DND-41 (cell line): ENCODE results near the gene PAK1.

Experiments used
- ATAC-seq: fragments of 200-7000 bp; cut with Tn5 transposase; 3 replicates; pipeline ENCODE4 v1.9.1; 2021; ENCODE audit warnings: low read depth; ENCODE audit not compliant: insufficient read depth
- DNase-seq: peaks from one replicate; pipeline ENCODE4 v3.0.0-alpha.2; 2020
- H2AFZ ChIP-seq: 2 replicates; pipeline ENCODE4 v1.6.0; 2012; ENCODE audit warnings: low read depth, low read length
- H3K27ac ChIP-seq: 2 replicates; pipeline ENCODE4 v1.5.1; 2012; ENCODE audit warnings: low read length, inconsistent platforms
- H3K27me3 ChIP-seq: fragments of 200-600 bp; sonication (generic); 2 replicates; pipeline ENCODE4 v1.6.0; 2012; ENCODE audit warnings: low read length, mild to moderate bottlenecking, inconsistent platforms; ENCODE audit not compliant: insufficient read depth, poor library complexity
- H3K36me3 ChIP-seq: 2 replicates; pipeline ENCODE4 v1.5.1; 2012; ENCODE audit warnings: low read length, inconsistent platforms; ENCODE audit not compliant: insufficient read depth
- H3K4me1 ChIP-seq: 2 replicates; pipeline ENCODE4 v1.5.1; 2012; ENCODE audit warnings: mild to moderate bottlenecking, low read length; ENCODE audit not compliant: insufficient read depth
- H3K4me2 ChIP-seq: 2 replicates; pipeline ENCODE4 v1.6.0; 2012; ENCODE audit warnings: mild to moderate bottlenecking, moderate library complexity, low read length, inconsistent platforms; ENCODE audit not compliant: insufficient read depth
- H3K4me3 ChIP-seq, 2 experiments: fragments of 200-600 bp in 1 of 2; shearing (Covaris generic) in 1 of 2; 2 replicates each; pipeline ENCODE4 v1.5.1; 2012 to 2016; ENCODE audit warnings: inconsistent platforms in 2 of 2, low read length in 2 of 2, mild to moderate bottlenecking in 2 of 2, low read depth in 1 of 2, moderate library complexity in 1 of 2
- H3K79me2 ChIP-seq: 2 replicates; pipeline ENCODE4 v1.6.0; 2012; ENCODE audit warnings: low read length, inconsistent platforms; ENCODE audit not compliant: insufficient read depth
- H3K9ac ChIP-seq: 2 replicates; pipeline ENCODE4 v1.6.0; 2012; ENCODE audit warnings: low read depth, mild to moderate bottlenecking, inconsistent platforms, low read length, moderate library complexity
- H3K9me3 ChIP-seq: 2 replicates; pipeline ENCODE4 v1.5.1; 2012; ENCODE audit warnings: low read length, moderate library complexity, mild to moderate bottlenecking, inconsistent platforms; ENCODE audit not compliant: insufficient read depth, severe bottlenecking
- H4K20me1 ChIP-seq: 2 replicates; pipeline ENCODE4 v1.6.0; 2012; ENCODE audit warnings: low read length; ENCODE audit not compliant: insufficient read depth
- EZH2 ChIP-seq: IDR thresholded peaks from 3 replicates; pipeline ENCODE4 v1.6.1; 2012; ENCODE audit warnings: borderline replicate concordance, low read depth, mild to moderate bottlenecking, moderate library complexity, low read length, inconsistent platforms; ENCODE audit not compliant: severe bottlenecking
- TF ChIP-seq, protein P1 (sequence below): IDR thresholded peaks from 2 replicates; pipeline ENCODE4 v1.5.1; 2012; ENCODE audit warnings: borderline replicate concordance, low read length, moderate library complexity, mild to moderate bottlenecking; ENCODE audit not compliant: poor library complexity, severe bottlenecking; ENCODE audit errors: extremely low read depth

The PAK1 gene

GRCh38 chr11:77345621-77346020 is 128.3 kb downstream of the PAK1 start:
- H2AFZ ChIP-seq = no peak overlapping the region
- H4K20me1 ChIP-seq = no peaks in the 10 kb centered on the region
- DNase-seq = no peak
- H3K4me3 ChIP-seq = no peak overlapping the region
- no peak overlapping the region for H3K9ac ChIP-seq
- no peaks in the 10 kb centered on the region for H3K27me3 ChIP-seq
- no peak for ATAC-seq
- H3K9me3 ChIP-seq = no peaks in the 10 kb centered on the region
- H3K79me2 ChIP-seq = no peaks in the 10 kb centered on the region
- no peaks in the 10 kb centered on the region for H3K4me1 ChIP-seq
- H3K4me2 ChIP-seq = no peak overlapping the region
- no peak overlapping the region for H3K27ac ChIP-seq
- no peak for TF ChIP-seq EZH2
- TF ChIP-seq, protein P1, sequence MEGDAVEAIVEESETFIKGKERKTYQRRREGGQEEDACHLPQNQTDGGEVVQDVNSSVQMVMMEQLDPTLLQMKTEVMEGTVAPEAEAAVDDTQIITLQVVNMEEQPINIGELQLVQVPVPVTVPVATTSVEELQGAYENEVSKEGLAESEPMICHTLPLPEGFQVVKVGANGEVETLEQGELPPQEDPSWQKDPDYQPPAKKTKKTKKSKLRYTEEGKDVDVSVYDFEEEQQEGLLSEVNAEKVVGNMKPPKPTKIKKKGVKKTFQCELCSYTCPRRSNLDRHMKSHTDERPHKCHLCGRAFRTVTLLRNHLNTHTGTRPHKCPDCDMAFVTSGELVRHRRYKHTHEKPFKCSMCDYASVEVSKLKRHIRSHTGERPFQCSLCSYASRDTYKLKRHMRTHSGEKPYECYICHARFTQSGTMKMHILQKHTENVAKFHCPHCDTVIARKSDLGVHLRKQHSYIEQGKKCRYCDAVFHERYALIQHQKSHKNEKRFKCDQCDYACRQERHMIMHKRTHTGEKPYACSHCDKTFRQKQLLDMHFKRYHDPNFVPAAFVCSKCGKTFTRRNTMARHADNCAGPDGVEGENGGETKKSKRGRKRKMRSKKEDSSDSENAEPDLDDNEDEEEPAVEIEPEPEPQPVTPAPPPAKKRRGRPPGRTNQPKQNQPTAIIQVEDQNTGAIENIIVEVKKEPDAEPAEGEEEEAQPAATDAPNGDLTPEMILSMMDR = no peak
- H3K36me3 ChIP-seq = peaks cover 46% of the 10 kb centered on the region

GRCh38 chr11:77340501-77340900 is 133.4 kb downstream of the PAK1 start:
- Histone ChIP-seq H3K9me3 (no peaks in the 10 kb centered on the region), H3K4me2 (no peak overlapping the region), H3K4me3 (no peak overlapping the region), H3K27me3 (no peaks in the 10 kb centered on the region), H2AFZ (no peak overlapping the region), H3K9ac (no peak overlapping the region), H3K79me2 (no peaks in the 10 kb centered on the region), H3K4me1 (no peaks in the 10 kb centered on the region), H3K27ac (no peak overlapping the region), H4K20me1 (no peaks in the 10 kb centered on the region), H3K36me3 (peaks cover 42% of the 10 kb centered on the region)
- TF ChIP-seq, protein P1 = no peak
- no peak for TF ChIP-seq EZH2
- DNase-seq = no peak
- ATAC-seq = no peak

DNA sequence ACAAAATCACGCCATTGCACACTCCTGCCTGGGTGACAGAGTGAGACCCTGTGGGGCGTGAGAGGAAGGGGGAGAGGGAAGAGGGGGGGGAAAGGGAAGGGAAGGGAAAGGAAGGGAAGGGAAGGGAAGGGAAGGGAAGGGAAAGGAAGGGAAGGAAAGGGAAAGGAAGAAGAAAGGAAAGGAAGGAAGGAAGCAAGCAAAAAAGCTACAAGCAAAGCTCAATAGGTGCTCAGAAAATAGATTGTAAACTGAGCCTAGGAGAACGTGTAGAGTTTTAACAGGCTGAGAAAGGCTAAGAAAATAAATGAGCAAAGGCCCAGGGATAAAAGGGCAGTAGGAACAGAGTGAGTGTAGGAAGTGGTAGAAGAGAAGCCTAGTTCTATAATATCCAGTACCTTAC is 141.6 kb downstream of the PAK1 start:
- Histone ChIP-seq H3K4me2 (no peak overlapping the region), H3K27me3 (no peaks in the 10 kb centered on the region), H3K4me1 (no peaks in the 10 kb centered on the region), H3K27ac (no peak overlapping the region), H3K4me3 (no peak overlapping the region), H2AFZ (no peak overlapping the region), H4K20me1 (no peaks in the 10 kb centered on the region), H3K79me2 (no peaks in the 10 kb centered on the region), H3K36me3 (peaks cover 42% of the 10 kb centered on the region), H3K9me3 (no peaks in the 10 kb centered on the region), H3K9ac (no peak overlapping the region)
- no peak for TF ChIP-seq EZH2
- TF ChIP-seq, protein P1 = no peak
- DNase-seq (no peak), ATAC-seq (no peak)

DNA sequence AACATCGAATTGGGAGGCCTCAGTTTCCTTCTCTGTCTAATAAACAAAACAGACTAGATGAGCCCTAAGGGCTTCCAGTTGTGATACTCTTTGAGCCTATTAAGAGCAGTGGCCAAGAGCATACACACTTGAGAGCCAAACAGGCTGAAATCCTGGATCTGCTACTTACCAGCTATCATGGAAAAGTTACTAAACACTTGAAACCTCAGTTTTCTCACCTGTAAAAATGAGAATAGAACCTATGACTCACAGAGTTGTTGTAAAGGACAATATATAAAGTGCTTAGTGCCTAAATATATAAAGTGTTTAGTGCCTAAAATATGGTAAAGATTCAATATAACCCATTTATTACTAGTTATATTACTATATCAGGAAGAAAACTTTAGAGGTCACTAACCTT is 148.7 kb downstream of the PAK1 start:
- Histone ChIP-seq H3K36me3 (peaks cover 20% of the 10 kb centered on the region), H3K4me1 (no peaks in the 10 kb centered on the region), H4K20me1 (no peaks in the 10 kb centered on the region), H3K9me3 (no peaks in the 10 kb centered on the region), H3K79me2 (no peaks in the 10 kb centered on the region), H3K27ac (no peak overlapping the region), H3K4me3 (no peak overlapping the region), H2AFZ (no peak overlapping the region), H3K9ac (no peak overlapping the region), H3K4me2 (no peak overlapping the region), H3K27me3 (no peaks in the 10 kb centered on the region)
- ATAC-seq (no peak), DNase-seq (no peak)
- TF ChIP-seq, protein P1 = no peak
- no peak for TF ChIP-seq EZH2
